ENCODE results near the gene ADGRG3. TPM values are rescaled to one million over a fixed set of nuclear protein-coding genes. Genes with fewer than 3 reads are reported as not detected.
A peak's percentile ranks its signal among the peaks of the same experiment; 100 is the strongest.

Gene ADGRG3
- total and polyA plus RNA-seq, 4 donors, result 0.06 to 3.6 (median 0.26) TPM

DNA sequence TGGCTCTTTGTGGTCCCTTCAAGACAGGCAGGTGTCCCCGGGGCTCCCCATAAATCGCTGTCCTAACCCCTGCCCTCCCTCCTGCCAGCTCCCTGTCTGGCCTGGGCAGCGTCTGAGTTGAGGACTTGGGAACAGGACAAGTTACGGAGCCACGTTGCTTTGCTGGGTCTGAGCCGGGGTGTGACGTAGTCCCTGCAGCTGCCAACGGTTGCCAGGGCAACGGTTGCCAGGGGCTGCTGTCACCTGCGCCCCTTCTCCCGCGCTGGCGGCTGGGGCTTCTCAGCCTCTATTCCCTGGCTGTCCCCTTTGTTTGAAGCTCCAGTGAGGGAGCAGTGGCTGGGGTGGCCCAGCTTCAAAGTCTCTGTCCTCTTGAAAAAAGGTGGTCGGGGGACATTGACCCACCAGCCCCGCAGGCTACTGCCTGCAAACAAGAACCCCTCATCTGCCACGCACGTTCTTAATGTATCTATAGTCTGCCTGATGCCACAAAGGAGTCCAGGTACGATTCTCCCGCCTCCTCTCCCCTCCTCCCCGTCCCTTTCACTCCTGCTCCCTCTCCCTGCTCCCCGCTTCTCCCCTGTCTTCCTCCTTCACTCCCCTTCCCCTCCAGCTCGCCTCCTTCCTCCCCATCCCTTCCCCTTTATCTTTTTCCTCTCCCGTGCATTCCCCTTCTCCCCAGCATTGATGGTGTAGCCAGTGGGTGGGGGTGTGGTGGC lies 28.8 kb upstream of the ADGRG3 start:
- Histone ChIP-seq H3K4me3 (ENCODE audit: low read depth, low read length) (peak overlapping the region; percentile 57), H3K27ac (ENCODE audit: low read depth, low read length) (peak overlapping the region; percentile 96), H3K4me1 (ENCODE audit: control insufficient read depth, insufficient read depth, low read length) (peaks cover 98% of the 10 kb centered on the region), H3K36me3 (ENCODE audit: control insufficient read depth, insufficient read depth, low read length) (peaks cover 31% of the 10 kb centered on the region), H3K27me3 (ENCODE audit: control insufficient read depth, insufficient read depth, low read length) (no peaks in the 10 kb centered on the region), H3K9me3 (ENCODE audit: control insufficient read depth, insufficient read depth, low read length) (no peaks in the 10 kb centered on the region)
- 5% methylated on average over 20 of the region's 23 CpGs for WGBS (ENCODE audit: insufficient coverage)
- peak; percentile 86 to 98 (median 90) for DNase-seq (ENCODE audit: low read depth in 4 of 6, low spot score in 6 of 6)

- WGBS (ENCODE audit: insufficient coverage), result 35% methylated on average over 9 of the region's 9 CpGs
- no peak for DNase-seq (ENCODE audit: low read depth in 4 of 6, low spot score in 6 of 6)
- peak overlapping the region; percentile 96 for H3K27ac ChIP-seq (ENCODE audit: low read depth, low read length)
- H3K9me3 ChIP-seq (ENCODE audit: control insufficient read depth, insufficient read depth, low read length), result no peaks in the 10 kb centered on the region
- peaks cover 98% of the 10 kb centered on the region for H3K4me1 ChIP-seq (ENCODE audit: control insufficient read depth, insufficient read depth, low read length)
- H3K36me3 ChIP-seq (ENCODE audit: control insufficient read depth, insufficient read depth, low read length), result peaks cover 40% of the 10 kb centered on the region
- no peaks in the 10 kb centered on the region for H3K27me3 ChIP-seq (ENCODE audit: control insufficient read depth, insufficient read depth, low read length)
- peak overlapping the region; percentile 57 for H3K4me3 ChIP-seq (ENCODE audit: low read depth, low read length)
Measured at GRCh38 chr16:57640185-57640584, 27.9 kb upstream of the ADGRG3 start.

GRCh38 chr16:57640612-57641011 lies 27.5 kb upstream of the ADGRG3 start:
- Histone ChIP-seq H3K4me1 (ENCODE audit: control insufficient read depth, insufficient read depth, low read length) (peaks cover 98% of the 10 kb centered on the region), H3K27ac (ENCODE audit: low read depth, low read length) (peak overlapping the region; percentile 96), H3K36me3 (ENCODE audit: control insufficient read depth, insufficient read depth, low read length) (peaks cover 41% of the 10 kb centered on the region), H3K4me3 (ENCODE audit: low read depth, low read length) (peak overlapping the region; percentile 57), H3K9me3 (ENCODE audit: control insufficient read depth, insufficient read depth, low read length) (no peaks in the 10 kb centered on the region), H3K27me3 (ENCODE audit: control insufficient read depth, insufficient read depth, low read length) (no peaks in the 10 kb centered on the region)
- DNase-seq (ENCODE audit: low read depth in 4 of 6, low spot score in 6 of 6), result peak in 2 of 6 donors; percentile 57 to 75
- 19% methylated on average over 7 of the region's 8 CpGs for WGBS (ENCODE audit: insufficient coverage)

GRCh38 chr16:57642160-57643135 lies 25.7 kb upstream of the ADGRG3 start:
- Histone ChIP-seq H3K9me3 (ENCODE audit: control insufficient read depth, insufficient read depth, low read length) (no peaks in the 10 kb centered on the region), H3K4me1 (ENCODE audit: control insufficient read depth, insufficient read depth, low read length) (peaks cover 98% of the 10 kb centered on the region), H3K4me3 (ENCODE audit: low read depth, low read length) (peak overlapping the region; percentile 6), H3K27me3 (ENCODE audit: control insufficient read depth, insufficient read depth, low read length) (no peaks in the 10 kb centered on the region), H3K36me3 (ENCODE audit: control insufficient read depth, insufficient read depth, low read length) (peaks cover 54% of the 10 kb centered on the region), H3K27ac (ENCODE audit: low read depth, low read length) (peak overlapping the region; percentile 96)
- WGBS (ENCODE audit: insufficient coverage), result 35% methylated on average over 9 of the region's 11 CpGs
- peak in 1 of 6 donors; percentile 43 for DNase-seq (ENCODE audit: low read depth in 4 of 6, low spot score in 6 of 6)

GRCh38 chr16:57643147-57643874 lies 24.8 kb upstream of the ADGRG3 start:
- DNase-seq (ENCODE audit: low read depth in 4 of 6, low spot score in 6 of 6), result peak in 1 of 6 donors; percentile 59
- H3K27me3 ChIP-seq (ENCODE audit: control insufficient read depth, insufficient read depth, low read length), result no peaks in the 10 kb centered on the region
- H3K4me3 ChIP-seq (ENCODE audit: low read depth, low read length), result no peak overlapping the region
- H3K4me1 ChIP-seq (ENCODE audit: control insufficient read depth, insufficient read depth, low read length), result peaks cover 98% of the 10 kb centered on the region
- H3K36me3 ChIP-seq (ENCODE audit: control insufficient read depth, insufficient read depth, low read length), result peaks cover 60% of the 10 kb centered on the region
- peak overlapping the region; percentile 82 for H3K27ac ChIP-seq (ENCODE audit: low read depth, low read length)
- 23% methylated on average over 6 of the region's 7 CpGs for WGBS (ENCODE audit: insufficient coverage)
- H3K9me3 ChIP-seq (ENCODE audit: control insufficient read depth, insufficient read depth, low read length), result no peaks in the 10 kb centered on the region

DNA sequence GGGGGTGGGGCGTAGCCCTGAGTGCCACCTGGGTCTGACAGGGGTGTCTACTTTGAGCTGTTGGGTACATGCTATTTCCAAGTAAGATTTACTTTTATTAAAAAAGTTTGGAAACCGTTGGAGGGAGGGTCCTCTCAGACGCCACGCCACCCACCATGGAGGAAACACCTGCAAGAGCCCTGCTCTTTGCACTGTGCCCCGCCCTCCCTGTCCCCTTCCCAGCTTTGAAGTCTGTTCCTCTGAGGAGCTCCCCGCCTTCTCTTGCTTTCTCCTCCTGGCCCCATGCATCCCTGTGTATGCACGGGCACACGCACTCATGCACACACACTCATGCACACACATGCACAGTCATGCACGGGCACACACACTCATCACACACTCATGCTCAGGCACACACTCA lies 24.2 kb upstream of the ADGRG3 start:
- Histone ChIP-seq H3K27me3 (ENCODE audit: control insufficient read depth, insufficient read depth, low read length) (no peaks in the 10 kb centered on the region), H3K9me3 (ENCODE audit: control insufficient read depth, insufficient read depth, low read length) (no peaks in the 10 kb centered on the region), H3K27ac (ENCODE audit: low read depth, low read length) (no peak overlapping the region), H3K4me3 (ENCODE audit: low read depth, low read length) (no peak overlapping the region), H3K36me3 (ENCODE audit: control insufficient read depth, insufficient read depth, low read length) (peaks cover 66% of the 10 kb centered on the region), H3K4me1 (ENCODE audit: control insufficient read depth, insufficient read depth, low read length) (peaks cover 98% of the 10 kb centered on the region)
- 68% methylated on average over 8 of the region's 9 CpGs for WGBS (ENCODE audit: insufficient coverage)
- DNase-seq (ENCODE audit: low read depth in 4 of 6, low spot score in 6 of 6), result no peak

DNA sequence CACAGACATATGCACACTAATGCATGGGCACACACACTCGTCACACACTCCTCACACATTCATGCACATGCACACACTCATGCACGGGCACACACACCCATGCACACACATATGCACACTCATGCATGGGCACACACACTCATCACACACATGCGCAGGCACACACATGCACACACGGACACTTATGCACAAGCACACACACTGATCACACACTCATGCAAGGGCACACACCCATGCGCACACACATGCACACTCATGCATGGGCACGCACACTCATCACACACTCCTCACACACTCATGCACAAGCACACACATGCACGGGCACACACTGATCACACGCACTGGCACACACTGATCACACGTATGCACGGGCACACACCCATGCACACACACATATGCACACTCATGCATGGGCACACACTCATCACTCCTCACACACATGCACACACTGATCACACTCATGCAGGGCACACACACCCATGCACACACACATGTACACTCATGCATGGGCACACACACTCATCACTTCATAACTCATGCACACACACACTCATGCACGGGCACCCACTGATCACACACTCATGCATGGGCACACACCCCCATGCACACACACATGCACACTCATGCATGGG lies 23.6 kb upstream of the ADGRG3 start:
- Histone ChIP-seq H3K9me3 (ENCODE audit: control insufficient read depth, insufficient read depth, low read length) (no peaks in the 10 kb centered on the region), H3K27me3 (ENCODE audit: control insufficient read depth, insufficient read depth, low read length) (no peaks in the 10 kb centered on the region), H3K27ac (ENCODE audit: low read depth, low read length) (no peak overlapping the region), H3K36me3 (ENCODE audit: control insufficient read depth, insufficient read depth, low read length) (peaks cover 71% of the 10 kb centered on the region), H3K4me3 (ENCODE audit: low read depth, low read length) (no peak overlapping the region), H3K4me1 (ENCODE audit: control insufficient read depth, insufficient read depth, low read length) (peaks cover 97% of the 10 kb centered on the region)
- no peak for DNase-seq (ENCODE audit: low read depth in 4 of 6, low spot score in 6 of 6)
- WGBS (ENCODE audit: insufficient coverage), result 93% methylated on average over 11 of the region's 11 CpGs

GRCh38 chr16:57645169-57645568 lies 22.9 kb upstream of the ADGRG3 start:
- WGBS (ENCODE audit: insufficient coverage), result 23% methylated on average over 6 of the region's 10 CpGs
- no peaks in the 10 kb centered on the region for H3K9me3 ChIP-seq (ENCODE audit: control insufficient read depth, insufficient read depth, low read length)
- H3K4me3 ChIP-seq (ENCODE audit: low read depth, low read length), result no peak overlapping the region
- peak overlapping the region; percentile 0 for H3K27ac ChIP-seq (ENCODE audit: low read depth, low read length)
- H3K27me3 ChIP-seq (ENCODE audit: control insufficient read depth, insufficient read depth, low read length), result no peaks in the 10 kb centered on the region
- DNase-seq (ENCODE audit: low read depth in 4 of 6, low spot score in 6 of 6), result no peak
- peaks cover 77% of the 10 kb centered on the region for H3K36me3 ChIP-seq (ENCODE audit: control insufficient read depth, insufficient read depth, low read length)
- H3K4me1 ChIP-seq (ENCODE audit: control insufficient read depth, insufficient read depth, low read length), result peaks cover 90% of the 10 kb centered on the region

Data from spinal cord (tissue), 10 donors.